ENCODE data around the gene ATL2.
"Not testable (repeated sequence)": the region's sequence is repeated elsewhere in the genome, so short reads cannot be mapped to it uniquely, and the experiment has no call there.

Gene ATL2

GRCh38 chr2:38268691-38269327 lies 108.3 kb downstream of the ATL2 start:
- no peak for DNase-seq

- DNase-seq = no peak
These were observed 109.1 kb downstream of the ATL2 start for GRCh38 chr2:38268001-38268400.

GRCh38 chr2:38267270-38267925 lies 109.7 kb downstream of the ATL2 start:
- DNase-seq = no peak

- no peak for DNase-seq
These were observed 110.6 kb downstream of the ATL2 start for GRCh38 chr2:38266382-38267061.

- no peak for DNase-seq
These were observed 111.6 kb downstream of the ATL2 start for GRCh38 chr2:38265461-38265860.

- peak; percentile 34 for DNase-seq
These were observed 112.5 kb downstream of the ATL2 start for GRCh38 chr2:38264396-38265221.

GRCh38 chr2:38263293-38263692 lies 113.8 kb downstream of the ATL2 start:
- DNase-seq = no peak

GRCh38 chr2:38262069-38262871 lies 114.8 kb downstream of the ATL2 start:
- DNase-seq = peak; percentile 29

- DNase-seq = no peak
These were observed 115.5 kb downstream of the ATL2 start for GRCh38 chr2:38261569-38262068.

- no peak for DNase-seq
These were observed 116.1 kb downstream of the ATL2 start for GRCh38 chr2:38260972-38261371.

GRCh38 chr2:38260469-38260868 lies 116.6 kb downstream of the ATL2 start:
- no peak for DNase-seq

GRCh38 chr2:38259311-38259710 lies 117.8 kb downstream of the ATL2 start:
- no peak for DNase-seq

GRCh38 chr2:38257680-38258079 lies 119.4 kb downstream of the ATL2 start:
- DNase-seq = not testable (repeated sequence)

- no peak for DNase-seq
These were observed 120.5 kb downstream of the ATL2 start for GRCh38 chr2:38256610-38257009.

- DNase-seq = no peak
These were observed 121.9 kb downstream of the ATL2 start for GRCh38 chr2:38255211-38255610.

GRCh38 chr2:38254796-38255195 lies 122.3 kb downstream of the ATL2 start:
- no peak for DNase-seq

- DNase-seq = no peak
These were observed 125.1 kb downstream of the ATL2 start for GRCh38 chr2:38251940-38252339.

- no peak for DNase-seq
These were observed 128.4 kb downstream of the ATL2 start for GRCh38 chr2:38248707-38249106.

GRCh38 chr2:38248255-38248654 lies 128.8 kb downstream of the ATL2 start:
- no peak for DNase-seq

- DNase-seq = no peak
These were observed 131.0 kb downstream of the ATL2 start for GRCh38 chr2:38246105-38246504.

- DNase-seq = no peak
These were observed 131.9 kb downstream of the ATL2 start for GRCh38 chr2:38245114-38245641.

GRCh38 chr2:38244301-38244700 lies 132.8 kb downstream of the ATL2 start:
- no peak for DNase-seq

Data from retina (tissue), 1 donor.